HG03039 (cell line): Measurements from ENCODE around the gene CPN2.

Experiments
- ATAC-seq: cut with Tn5 transposase; IDR thresholded peaks from one replicate; pipeline ENCODE4 v1.9.1; 2021; ENCODE audit warnings: mild to moderate bottlenecking, moderate library complexity; ENCODE audit not compliant: unreplicated experiment

CPN2 gene

DNA sequence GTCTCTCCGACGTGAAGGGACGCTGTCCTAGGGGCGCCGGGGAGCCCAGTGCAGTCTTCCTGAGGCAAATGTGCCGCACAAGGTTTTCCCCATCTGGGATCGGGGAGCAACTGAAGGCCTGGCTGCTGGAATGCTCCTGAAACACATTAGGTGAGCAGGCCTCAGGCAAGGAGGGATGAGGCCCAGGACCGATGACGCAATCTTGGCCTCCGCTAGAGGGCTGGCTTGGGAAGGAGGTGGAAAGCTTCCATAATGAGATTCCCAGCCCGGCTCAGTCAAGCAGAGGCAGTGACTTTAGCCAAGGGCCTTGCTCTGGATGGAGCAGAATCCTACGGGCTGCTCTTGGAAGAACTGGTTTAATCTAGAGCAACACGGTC, 50.8 kb downstream of the CPN2 start:
- no peak for ATAC-seq

DNA sequence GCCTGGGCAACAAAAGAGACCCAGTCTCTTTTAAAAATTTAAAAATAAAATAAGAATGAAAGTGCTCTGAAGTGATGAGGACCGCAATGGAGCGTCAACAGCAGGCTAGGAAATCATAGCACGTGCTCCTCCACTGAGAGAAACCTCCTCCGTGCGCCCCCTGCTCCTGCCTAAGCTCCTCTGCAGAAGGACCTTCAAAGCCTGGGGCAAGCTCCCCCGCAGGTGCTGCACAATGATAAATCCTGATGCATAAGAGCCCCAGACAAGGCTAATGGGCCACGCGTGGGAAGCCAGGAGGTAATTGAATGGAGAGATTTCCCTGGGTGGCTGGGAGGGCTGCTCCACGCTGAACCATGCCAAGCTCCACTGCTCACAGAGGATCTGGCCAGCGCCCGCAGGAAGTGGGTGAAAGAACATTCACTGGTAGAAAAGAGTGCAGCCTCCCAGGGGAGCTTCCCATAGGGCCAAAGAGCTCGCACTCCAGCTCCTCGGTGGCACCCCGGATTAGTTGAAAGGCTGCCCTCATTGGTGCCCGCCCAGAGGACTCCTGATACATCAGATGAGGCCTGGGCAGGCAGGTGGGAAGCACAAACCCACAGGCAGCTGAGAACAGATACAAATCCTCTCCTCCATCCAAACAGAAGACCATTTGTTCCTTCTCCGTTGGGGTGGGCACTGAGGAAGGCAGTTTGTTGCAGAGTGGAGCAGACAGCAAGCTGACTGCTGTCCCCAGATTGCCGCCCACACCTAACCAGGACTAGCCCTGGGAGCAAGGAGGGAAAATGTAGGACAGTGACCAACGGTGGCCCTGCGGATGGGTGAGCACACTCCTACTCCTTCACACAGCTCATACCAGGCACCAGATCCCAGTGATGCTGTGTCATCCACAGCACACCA, 52.5 kb downstream of the CPN2 start:
- no peak for ATAC-seq

DNA sequence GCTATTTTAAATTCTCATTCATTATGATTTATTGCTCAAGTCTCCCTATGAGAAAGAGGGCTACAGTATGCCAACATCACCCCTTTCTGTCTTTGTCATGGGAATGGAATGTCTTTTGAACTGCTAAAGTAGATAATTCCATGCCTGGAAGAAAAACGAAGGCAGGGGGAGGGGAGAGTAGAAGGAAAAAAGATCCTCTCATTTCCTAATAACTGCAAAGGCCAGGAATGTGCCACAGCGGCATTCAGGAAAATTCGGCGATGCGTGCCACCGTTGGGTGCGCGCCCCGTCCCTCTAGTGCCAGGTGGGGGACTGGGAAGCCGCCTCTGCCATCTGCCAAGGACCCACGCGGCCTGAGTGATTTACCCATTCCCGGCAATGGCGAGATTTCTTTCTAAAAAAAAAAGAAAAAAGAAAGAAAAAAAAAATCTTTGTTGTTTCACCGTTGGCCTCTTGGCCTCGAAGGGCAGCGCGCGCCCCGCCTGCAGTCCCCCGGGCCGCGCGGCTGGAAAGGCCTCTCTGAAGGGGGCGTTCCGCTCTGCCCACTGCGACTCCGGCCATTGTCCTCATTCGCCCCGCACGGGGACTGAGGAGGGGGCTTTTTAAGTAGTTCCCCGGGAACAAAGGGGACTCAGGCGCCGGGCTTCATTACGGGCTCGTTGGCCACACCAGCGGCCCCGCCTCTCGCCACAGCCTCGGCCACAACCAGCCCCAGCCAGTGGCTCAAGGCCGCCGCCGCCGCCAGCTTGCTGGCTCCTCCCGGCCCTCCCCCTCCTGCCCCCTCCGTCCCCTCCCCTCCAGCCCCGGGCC, 54.5 kb downstream of the CPN2 start:
- ATAC-seq, result no peak

DNA sequence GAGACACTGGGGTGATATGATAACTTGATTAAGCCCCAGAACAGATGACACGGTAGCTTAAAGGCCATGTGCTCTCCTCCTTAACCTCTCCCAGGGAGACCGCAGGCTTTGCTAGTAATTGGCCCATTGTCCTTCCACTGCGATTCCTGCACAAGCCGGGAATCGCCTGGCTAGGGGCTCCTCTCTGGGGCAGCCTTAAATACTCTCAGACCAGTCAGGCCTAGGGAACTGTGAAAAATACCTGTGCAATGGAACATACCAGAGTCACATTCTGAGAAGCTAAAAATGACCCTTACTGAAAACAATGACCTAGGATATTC, 56.3 kb downstream of the CPN2 start:
- ATAC-seq, result no peak

DNA sequence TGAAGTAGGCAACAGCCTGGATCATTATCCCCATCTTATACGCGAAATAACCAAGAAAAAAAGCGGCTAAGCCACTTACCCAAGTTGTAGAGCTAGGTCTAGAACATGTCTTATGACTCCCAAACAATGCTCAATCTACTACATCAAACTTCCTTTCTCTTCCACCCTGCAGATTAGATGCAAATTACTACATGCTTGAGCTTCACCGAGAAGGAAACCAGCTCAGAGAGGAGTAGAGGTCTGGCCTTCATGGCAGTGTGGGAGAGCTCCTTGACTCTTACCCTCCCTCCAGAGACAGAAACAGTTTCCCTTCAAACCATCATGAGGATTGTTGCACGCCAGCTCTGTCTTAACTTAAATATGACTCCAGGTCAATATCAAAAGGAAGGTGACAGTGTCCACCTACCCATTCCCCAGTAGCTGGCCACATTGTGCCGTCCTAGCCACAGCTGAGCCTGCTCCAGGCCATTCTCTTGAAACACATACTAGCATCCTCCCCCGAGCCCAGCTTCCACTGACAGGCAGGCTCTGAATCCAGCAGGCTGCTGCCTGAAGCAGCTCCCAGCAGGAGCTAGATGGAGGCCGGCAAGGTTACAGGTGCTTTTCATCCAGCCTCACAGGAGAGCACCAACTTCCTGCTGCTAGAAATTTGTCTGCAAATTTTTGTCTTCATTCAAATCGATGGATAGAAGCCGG, 56.8 kb downstream of the CPN2 start:
- ATAC-seq, result no peak

DNA sequence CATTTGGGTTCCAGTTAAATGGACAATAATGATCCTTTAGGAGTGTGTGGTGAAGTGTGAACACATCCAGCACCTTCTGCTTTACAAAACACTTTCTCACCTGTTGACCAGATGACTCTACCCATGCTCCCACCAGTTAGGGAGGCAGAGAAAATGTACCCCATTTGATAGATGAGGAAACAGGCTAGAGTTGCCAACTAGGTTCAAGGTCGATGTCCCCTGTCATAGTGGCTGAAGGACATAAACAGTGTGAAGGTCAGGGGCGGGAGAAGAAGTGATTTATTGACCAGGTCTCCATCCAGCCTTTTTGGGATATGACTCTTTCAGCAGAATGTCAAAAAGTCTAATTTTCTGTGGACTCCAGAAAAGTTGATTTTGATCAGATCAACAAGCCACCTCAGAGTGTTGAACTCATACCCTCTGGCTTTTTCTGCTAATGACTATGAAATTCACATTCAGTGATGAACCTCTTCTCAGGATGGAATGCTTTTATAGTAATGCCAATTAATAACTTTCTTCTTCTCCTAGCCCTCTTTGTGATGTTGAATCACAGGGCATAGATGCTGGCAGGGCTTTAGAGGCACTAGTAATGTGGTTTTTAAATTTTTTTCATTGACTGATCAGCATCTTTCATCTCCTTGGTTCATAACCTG, 57.5 kb downstream of the CPN2 start:
- ATAC-seq, result no peak

DNA sequence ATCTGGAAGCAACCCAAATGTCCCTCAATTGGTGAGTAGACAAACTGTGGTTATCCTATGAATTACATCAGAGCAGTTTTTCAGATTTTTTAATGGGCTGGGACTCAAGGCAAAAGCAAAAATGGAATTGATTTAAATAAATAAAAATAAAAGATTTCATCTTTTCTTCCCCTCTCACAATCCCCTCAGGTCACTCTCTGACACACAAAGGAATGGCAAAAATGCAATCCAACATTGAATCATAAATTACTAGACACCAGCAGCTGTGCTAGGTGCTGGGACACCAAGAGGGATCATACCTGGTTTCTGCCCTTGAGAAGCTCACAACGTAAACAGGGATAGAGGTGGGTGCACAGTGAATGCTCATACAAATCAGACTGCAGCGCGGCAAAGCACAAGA, 58.8 kb downstream of the CPN2 start:
- no peak for ATAC-seq
